A673 (cell line): ENCODE results near the gene TBC1D2.

ENCODE experiments used
- CTCF ChIP-seq: fragments of 300-800, 200-600 bp; sonication (generic); conservative IDR thresholded peaks from 2 replicates; pipeline ENCODE4 v1.5.1; 2017; ENCODE audit warnings: low read depth, mild to moderate bottlenecking, antibody characterized with exemption, low read length, moderate library complexity, mixed read lengths
- EZH2 ChIP-seq: fragments of 200-600 bp; sonication (generic); IDR thresholded peaks from 2 replicates; pipeline ENCODE4 v1.6.1; 2017; ENCODE audit warnings: borderline replicate concordance, low read depth, mild to moderate bottlenecking, mixed read lengths, antibody characterized with exemption, low read length; ENCODE audit not compliant: poor library complexity, severe bottlenecking

- no peak for TF ChIP-seq CTCF
- no peak for TF ChIP-seq EZH2
Measured at GRCh38 chr9:98176391-98177259, 78.8 kb downstream of the TBC1D2 start.
